Muscle layer of colon (tissue), 2 donors: ENCODE results near the gene ADPRHL1.
A peak's percentile ranks its signal among the peaks of the same experiment; 100 is the strongest.

Experiments used
- H3K27ac ChIP-seq: one replicate; pipeline ENCODE4 v1.7.0; 2013; ENCODE audit warnings: low read depth, mild to moderate bottlenecking, low read length, moderate library complexity
- H3K27me3 ChIP-seq, 2 donors: one replicate each; pipeline ENCODE4 v1.7.0; 2013; ENCODE audit warnings: low read length in 2 of 2, mild to moderate bottlenecking in 2 of 2; ENCODE audit not compliant: insufficient read depth in 2 of 2, control insufficient read depth in 1 of 2
- H3K36me3 ChIP-seq: one replicate; pipeline ENCODE4 v1.7.0; 2013; ENCODE audit warnings: mild to moderate bottlenecking, low read length; ENCODE audit not compliant: insufficient read depth
- H3K4me1 ChIP-seq: one replicate; pipeline ENCODE4 v1.7.0; 2013; ENCODE audit warnings: mild to moderate bottlenecking, low read length; ENCODE audit not compliant: insufficient read depth
- H3K4me3 ChIP-seq, 2 donors: one replicate each; pipeline ENCODE4 v1.7.0; 2013; ENCODE audit warnings: low read length in 2 of 2, low read depth in 1 of 2, mild to moderate bottlenecking in 1 of 2, moderate library complexity in 1 of 2
- H3K9ac ChIP-seq: one replicate; pipeline ENCODE4 v1.7.0; 2013; ENCODE audit warnings: low read length
- H3K9me3 ChIP-seq: one replicate; pipeline ENCODE4 v1.7.0; 2013; ENCODE audit warnings: mild to moderate bottlenecking, low read length
- donor health status: abdominal sarcoma.
- donor health status: Adenocarcinoma of cecum.

ADPRHL1 gene

DNA sequence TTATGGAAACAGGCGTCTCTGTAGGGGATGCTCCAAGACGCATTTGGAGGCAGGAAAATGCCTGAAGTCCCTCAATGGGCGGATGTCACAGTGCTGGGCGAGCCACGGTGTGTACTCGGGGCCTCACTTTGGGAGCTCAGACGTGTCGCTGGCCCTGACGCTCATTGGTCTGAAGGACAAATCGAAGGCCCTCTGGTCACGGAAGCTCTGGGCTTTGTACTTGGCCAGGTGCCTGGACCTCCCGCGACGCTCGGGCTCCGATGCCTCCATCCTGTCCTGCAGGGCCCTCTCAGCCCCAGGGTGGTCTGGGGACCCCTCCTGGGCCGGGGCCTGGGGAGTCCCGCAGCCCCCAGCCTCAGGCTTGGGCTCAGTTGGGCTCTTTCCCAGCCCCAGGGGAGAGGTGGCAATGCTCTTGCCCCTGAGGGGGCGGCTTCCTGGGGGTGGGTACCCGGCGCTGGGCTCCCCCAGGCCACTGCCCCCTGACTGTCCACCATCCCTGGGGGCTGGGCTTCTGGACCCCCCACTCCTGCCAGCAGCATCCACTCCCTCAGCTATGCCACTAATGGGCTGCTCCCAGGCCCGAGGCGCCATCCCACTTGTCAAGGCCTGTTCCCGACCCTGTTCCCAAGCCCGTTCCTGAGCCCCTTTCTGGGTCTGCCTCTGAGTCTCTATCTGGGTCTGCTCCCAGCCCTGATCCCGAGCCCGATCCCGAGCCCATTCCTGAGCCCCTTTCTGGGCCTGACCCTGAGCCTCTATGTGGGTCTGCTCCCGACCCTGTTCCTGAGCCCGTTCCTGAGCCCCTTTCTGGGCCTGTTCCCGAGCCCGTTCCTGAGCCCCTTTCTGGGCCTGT, 49.8 kb downstream of the ADPRHL1 start:
- Histone ChIP-seq H3K9me3 (no peaks in the 10 kb centered on the region), H3K4me3 (no peak overlapping the region), H3K27me3 (peaks cover 0 to 14% of the 10 kb centered on the region in 2 donors), H3K36me3 (no peaks in the 10 kb centered on the region), H3K4me1 (no peaks in the 10 kb centered on the region), H3K9ac (no peak overlapping the region), H3K27ac (no peak overlapping the region)

GRCh38 chr13:113402471-113403254, 50.6 kb downstream of the ADPRHL1 start:
- no peaks in the 10 kb centered on the region for H3K4me1 ChIP-seq
- H3K27me3 ChIP-seq, result peaks cover 0 to 14% of the 10 kb centered on the region in 2 donors
- H3K4me3 ChIP-seq, result no peak overlapping the region
- no peaks in the 10 kb centered on the region for H3K36me3 ChIP-seq
- no peaks in the 10 kb centered on the region for H3K9me3 ChIP-seq
- H3K9ac ChIP-seq, result no peak overlapping the region
- no peak overlapping the region for H3K27ac ChIP-seq

- H3K27ac ChIP-seq, result no peak overlapping the region
- no peaks in the 10 kb centered on the region for H3K36me3 ChIP-seq
- peaks cover 0 to 10% of the 10 kb centered on the region in 2 donors for H3K27me3 ChIP-seq
- no peak overlapping the region for H3K4me3 ChIP-seq
- H3K4me1 ChIP-seq, result no peaks in the 10 kb centered on the region
- H3K9me3 ChIP-seq, result no peaks in the 10 kb centered on the region
- H3K9ac ChIP-seq, result no peak overlapping the region
Measured at GRCh38 chr13:113401452-113402415, 51.6 kb downstream of the ADPRHL1 start.

DNA sequence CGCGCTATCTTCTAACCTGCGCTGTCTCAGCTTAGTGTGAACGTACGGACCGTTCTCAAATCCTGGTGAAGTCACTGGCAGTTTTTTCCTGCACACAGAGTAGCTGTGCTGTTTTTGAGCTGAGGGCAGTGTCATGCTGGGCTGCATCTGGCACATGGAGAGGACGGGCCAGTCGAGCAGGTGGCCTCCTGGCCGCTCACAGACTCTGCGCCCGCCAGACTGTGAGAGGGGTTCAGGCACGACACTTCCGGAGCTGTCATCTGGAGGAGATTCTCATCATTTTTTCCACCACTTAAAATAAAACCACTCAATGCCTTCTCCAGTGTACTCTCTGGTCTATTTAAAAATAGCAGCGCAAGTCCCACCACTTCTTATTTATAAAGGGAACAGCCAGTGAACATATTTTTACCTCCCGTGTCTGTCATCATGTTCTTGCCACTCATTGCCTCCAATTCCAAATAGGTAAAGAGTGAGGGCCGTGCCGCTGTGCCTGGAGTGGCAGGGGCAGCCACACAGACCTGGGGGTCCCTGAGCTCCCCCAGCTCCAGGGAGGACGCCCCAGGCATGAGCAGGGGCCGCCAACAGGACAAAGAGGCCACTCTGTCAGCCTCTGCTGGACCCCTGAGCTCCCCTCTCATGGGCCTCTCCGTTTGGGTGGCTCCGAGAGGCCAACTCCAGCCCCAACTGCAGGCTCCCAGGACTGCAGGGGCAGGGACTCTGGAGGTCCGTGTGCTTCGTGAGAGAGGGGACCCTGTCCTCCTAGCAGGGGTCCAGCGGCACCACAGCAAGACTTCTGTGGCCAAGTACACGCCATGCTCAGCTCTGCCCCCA, 52.5 kb downstream of the ADPRHL1 start:
- H3K27me3 ChIP-seq, result peaks cover 0 to 10% of the 10 kb centered on the region in 2 donors
- H3K27ac ChIP-seq, result no peak overlapping the region
- H3K4me1 ChIP-seq, result no peaks in the 10 kb centered on the region
- H3K36me3 ChIP-seq, result no peaks in the 10 kb centered on the region
- no peak overlapping the region for H3K9ac ChIP-seq
- H3K4me3 ChIP-seq, result no peak overlapping the region
- no peaks in the 10 kb centered on the region for H3K9me3 ChIP-seq

GRCh38 chr13:113399755-113400149, 53.5 kb downstream of the ADPRHL1 start:
- no peaks in the 10 kb centered on the region for H3K4me1 ChIP-seq
- H3K9ac ChIP-seq, result no peak overlapping the region
- no peak overlapping the region for H3K4me3 ChIP-seq
- peaks cover 0 to 10% of the 10 kb centered on the region in 2 donors for H3K27me3 ChIP-seq
- no peaks in the 10 kb centered on the region for H3K9me3 ChIP-seq
- H3K27ac ChIP-seq, result no peak overlapping the region
- no peaks in the 10 kb centered on the region for H3K36me3 ChIP-seq

DNA sequence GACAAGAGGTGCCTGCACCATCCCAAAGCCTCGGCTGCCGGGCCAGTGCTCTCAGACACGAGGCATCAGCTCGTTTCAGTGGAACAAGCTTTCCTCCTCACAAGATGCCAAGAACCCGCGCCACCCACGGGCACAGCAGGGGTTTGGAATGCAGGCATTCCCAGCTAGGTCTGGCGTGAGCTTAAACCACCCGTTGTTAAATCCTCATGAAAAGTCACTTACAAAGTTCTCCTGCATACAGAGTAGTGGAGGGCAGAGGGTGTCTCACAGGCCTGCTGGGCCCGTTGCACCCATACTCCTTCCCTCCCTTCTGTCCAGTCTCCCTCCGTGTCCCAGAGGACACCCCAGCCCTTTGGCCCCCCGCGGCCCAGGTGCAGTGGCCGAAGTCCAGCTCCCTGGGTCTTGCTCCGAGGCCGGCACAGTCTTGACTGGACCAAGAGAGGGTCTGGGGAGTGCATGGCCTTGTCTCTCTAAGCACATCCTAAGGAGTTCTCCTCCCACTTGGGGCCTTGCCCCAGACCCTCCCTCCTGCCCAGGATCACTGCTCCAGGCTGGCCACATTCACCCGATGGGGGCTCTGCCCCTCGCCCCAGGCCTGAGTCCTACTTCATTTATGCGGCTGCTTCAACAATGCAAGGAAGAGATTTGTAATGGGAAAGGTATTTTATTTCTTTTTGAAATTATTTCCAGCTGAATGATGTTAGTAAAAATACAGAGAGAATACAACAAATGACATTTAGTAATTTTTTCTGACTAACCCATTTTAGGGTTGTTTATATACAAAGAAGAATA, 54.1 kb downstream of the ADPRHL1 start:
- Histone ChIP-seq H3K27me3 (peaks cover 0 to 10% of the 10 kb centered on the region in 2 donors), H3K4me3 (no peak overlapping the region), H3K9ac (no peak overlapping the region), H3K9me3 (no peaks in the 10 kb centered on the region), H3K27ac (no peak overlapping the region), H3K36me3 (no peaks in the 10 kb centered on the region), H3K4me1 (no peaks in the 10 kb centered on the region)

DNA sequence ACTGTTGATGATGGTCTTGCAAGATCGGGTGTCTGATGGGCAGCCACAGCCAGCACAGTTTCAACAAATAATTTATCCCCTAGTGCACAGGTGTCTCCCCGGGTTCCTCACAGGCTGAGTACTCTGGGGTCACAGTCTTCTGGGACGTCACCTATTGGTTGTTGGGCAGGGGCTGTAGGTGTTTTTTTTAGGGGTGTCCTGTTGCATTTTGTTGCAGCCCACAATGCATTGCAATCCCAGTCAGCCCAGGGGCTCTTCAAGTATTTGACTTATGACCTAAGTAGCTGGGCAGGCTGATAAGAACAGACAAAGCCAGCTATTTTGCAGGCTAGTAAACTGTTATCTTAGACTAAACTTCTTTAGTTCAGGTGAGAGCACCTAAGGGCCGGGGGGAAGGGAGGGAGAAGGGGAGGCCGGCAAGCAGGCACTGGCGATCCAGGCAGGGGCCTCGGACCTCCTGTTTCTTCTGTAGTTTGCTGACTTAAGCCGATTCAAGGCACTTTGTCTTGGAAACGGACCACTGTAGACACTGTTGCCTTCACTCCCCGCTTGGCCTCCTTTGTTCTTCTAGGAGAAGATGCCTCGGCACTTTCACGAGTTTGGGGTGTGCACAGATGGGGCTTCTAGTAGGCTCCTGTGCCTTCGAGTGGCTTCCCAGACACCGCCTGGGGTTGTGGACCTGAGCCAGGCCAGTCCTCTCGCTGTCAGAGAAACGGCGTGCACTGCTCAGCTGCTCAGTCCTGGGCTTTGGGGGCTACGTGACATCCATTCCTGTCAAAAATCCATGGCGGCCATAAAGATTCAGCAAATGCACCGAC, 55.5 kb downstream of the ADPRHL1 start:
- H3K4me1 ChIP-seq, result no peaks in the 10 kb centered on the region
- H3K36me3 ChIP-seq, result no peaks in the 10 kb centered on the region
- no peak overlapping the region for H3K4me3 ChIP-seq
- H3K27me3 ChIP-seq, result peaks cover 0 to 6% of the 10 kb centered on the region in 2 donors
- no peak overlapping the region for H3K9ac ChIP-seq
- H3K9me3 ChIP-seq, result no peaks in the 10 kb centered on the region
- H3K27ac ChIP-seq, result no peak overlapping the region

DNA sequence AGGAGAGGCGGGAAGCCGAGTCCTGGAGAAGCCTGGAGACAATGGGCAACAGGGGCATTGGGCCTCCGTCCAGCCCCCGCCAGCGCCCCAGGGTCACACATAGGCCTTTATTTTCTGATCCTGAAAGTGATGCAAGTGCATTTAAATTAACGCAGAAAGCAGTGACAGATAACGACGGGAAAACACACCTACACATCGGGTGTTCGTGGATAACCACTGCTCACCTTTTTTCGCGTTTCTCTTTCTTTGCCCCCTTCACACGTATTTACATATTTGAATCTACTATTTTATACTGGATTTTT, 59.0 kb downstream of the ADPRHL1 start:
- H3K36me3 ChIP-seq, result no peaks in the 10 kb centered on the region
- H3K4me1 ChIP-seq, result no peaks in the 10 kb centered on the region
- no peaks in the 10 kb centered on the region for H3K27me3 ChIP-seq
- H3K9ac ChIP-seq, result no peak overlapping the region
- H3K4me3 ChIP-seq, result peak overlapping the region in 1 of 2 donors; percentile 68
- no peaks in the 10 kb centered on the region for H3K9me3 ChIP-seq
- H3K27ac ChIP-seq, result no peak overlapping the region

DNA sequence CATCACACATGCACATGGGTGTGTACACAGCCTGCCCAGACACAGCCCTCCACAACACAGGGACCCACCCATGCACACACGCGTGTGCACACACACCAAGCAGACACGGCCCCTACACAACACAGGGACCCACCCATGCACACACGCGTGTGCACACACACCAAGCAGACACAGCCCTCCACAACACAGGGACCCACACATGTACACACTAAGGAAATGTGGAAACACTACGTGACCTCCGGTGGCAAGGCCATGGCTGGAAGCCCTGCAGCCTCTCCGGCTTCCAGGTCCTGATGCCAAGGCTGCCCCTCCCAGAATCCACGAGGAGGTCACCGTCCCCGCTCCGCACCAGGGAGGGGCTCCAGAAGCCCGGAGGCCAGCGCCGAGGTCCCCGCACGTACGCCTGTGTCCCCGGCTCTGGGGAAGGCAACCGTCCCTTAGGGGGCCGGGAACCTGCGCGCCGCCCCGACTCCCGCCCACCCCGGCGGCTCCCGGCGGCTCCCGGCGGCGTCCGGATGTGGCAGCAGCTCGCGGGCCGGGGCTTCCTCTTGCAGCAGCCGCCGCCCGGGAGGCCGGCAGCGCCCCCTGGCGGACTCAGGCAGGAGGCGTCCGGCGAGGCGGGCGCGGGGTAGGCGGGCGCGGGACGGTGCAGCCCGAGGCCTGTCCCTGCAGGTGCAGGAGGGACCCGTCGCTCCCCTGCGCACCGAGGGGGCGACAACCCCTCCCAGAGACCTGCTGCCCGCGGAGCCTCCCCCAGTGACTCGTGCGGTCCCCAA, 59.5 kb downstream of the ADPRHL1 start:
- Histone ChIP-seq H3K36me3 (no peaks in the 10 kb centered on the region), H3K9me3 (no peaks in the 10 kb centered on the region), H3K4me1 (no peaks in the 10 kb centered on the region), H3K27me3 (no peaks in the 10 kb centered on the region), H3K9ac (peak overlapping the region; percentile 33), H3K27ac (peak overlapping the region; percentile 34), H3K4me3 (peak overlapping the region; percentile 68 to 82)
